Hepatocyte (in vitro differentiated cells): Measurements from ENCODE around the gene MEST.

Experiments
- EZH2 ChIP-seq: fragments of 200-600 bp; sonication (generic); IDR thresholded peaks from 2 replicates; pipeline ENCODE4 v1.6.1; 2016; ENCODE audit warnings: antibody characterized with exemption, mild to moderate bottlenecking, borderline replicate concordance
- EZH2phosphoT487 ChIP-seq: fragments of 200-600 bp; sonication (generic); IDR thresholded peaks from one replicate; pipeline ENCODE4 v1.6.1; 2018; ENCODE audit warnings: antibody characterized with exemption, mild to moderate bottlenecking, low read depth, moderate library complexity; ENCODE audit not compliant: unreplicated experiment, severe bottlenecking
- TF ChIP-seq, protein P1 (sequence below): fragments of 200-600 bp; sonication (generic); IDR thresholded peaks from 2 replicates; pipeline ENCODE4 v1.5.1; 2016; ENCODE audit warnings: antibody characterized with exemption, mild to moderate bottlenecking; ENCODE audit not compliant: poor library complexity

DNA sequence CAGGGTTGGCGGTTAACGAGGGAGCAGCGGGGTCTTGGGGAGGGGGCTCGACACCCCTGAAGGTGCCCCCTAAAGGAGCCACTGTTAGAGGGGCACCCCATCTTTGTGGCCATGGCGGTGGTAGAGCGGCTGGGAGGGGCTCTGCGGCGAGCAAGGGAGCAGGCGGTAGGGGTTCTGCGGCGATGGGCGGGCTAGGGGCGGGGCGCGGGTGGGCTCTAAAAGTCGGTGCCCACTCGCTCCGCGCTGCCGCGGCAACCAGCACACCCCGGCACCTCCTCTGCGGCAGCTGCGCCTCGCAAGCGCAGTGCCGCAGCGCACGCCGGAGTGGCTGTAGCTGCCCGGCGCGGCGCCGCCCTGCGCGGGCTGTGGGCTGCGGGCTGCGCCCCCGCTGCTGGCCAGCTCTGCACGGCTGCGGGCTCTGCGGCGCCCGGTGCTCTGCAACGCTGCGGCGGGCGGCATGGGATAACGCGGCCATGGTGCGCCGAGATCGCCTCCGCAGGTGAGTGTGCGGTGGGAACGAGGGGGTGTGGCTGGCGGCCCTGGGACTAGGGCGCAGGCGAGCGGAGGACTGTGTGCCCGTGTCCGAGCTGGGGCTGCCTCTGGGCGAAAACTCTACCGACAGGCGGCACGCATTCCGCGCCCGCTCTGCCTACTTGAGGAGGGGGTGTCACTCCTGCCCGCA is at the start of gene MEST:
- TF ChIP-seq, protein P1, sequence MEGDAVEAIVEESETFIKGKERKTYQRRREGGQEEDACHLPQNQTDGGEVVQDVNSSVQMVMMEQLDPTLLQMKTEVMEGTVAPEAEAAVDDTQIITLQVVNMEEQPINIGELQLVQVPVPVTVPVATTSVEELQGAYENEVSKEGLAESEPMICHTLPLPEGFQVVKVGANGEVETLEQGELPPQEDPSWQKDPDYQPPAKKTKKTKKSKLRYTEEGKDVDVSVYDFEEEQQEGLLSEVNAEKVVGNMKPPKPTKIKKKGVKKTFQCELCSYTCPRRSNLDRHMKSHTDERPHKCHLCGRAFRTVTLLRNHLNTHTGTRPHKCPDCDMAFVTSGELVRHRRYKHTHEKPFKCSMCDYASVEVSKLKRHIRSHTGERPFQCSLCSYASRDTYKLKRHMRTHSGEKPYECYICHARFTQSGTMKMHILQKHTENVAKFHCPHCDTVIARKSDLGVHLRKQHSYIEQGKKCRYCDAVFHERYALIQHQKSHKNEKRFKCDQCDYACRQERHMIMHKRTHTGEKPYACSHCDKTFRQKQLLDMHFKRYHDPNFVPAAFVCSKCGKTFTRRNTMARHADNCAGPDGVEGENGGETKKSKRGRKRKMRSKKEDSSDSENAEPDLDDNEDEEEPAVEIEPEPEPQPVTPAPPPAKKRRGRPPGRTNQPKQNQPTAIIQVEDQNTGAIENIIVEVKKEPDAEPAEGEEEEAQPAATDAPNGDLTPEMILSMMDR, result no peak
- TF ChIP-seq EZH2, result no peak
- TF ChIP-seq EZH2phosphoT487, result no peak
